Hepatocyte (in vitro differentiated cells): ENCODE data around the gene MN1. TPM values are rescaled to one million over a fixed set of nuclear protein-coding genes. Genes with fewer than 3 reads are reported as not detected.
A peak's percentile ranks its signal among the peaks of the same experiment; 100 is the strongest.

ENCODE experiments used
- DNase-seq: peaks from one replicate; pipeline ENCODE4 v3.0.0-alpha.2; 2016; ENCODE audit warnings: low spot score
- H2AFZ ChIP-seq: fragments of 200-600 bp; sonication (generic); 2 replicates; pipeline ENCODE4 v1.6.0; 2016; ENCODE audit warnings: antibody characterized with exemption, mild to moderate bottlenecking
- H3K27ac ChIP-seq: fragments of 200-600 bp; sonication (generic); 2 replicates; pipeline ENCODE4 v1.5.1; 2016; ENCODE audit warnings: mild to moderate bottlenecking
- H3K27me3 ChIP-seq: fragments of 200-600 bp; sonication (generic); 2 replicates; pipeline ENCODE4 v1.6.1; 2016
- H3K36me3 ChIP-seq: fragments of 200-600 bp; sonication (generic); replicated peaks from 2 replicates; pipeline ENCODE4 v1.5.1; 2016; ENCODE audit warnings: low read depth; ENCODE audit not compliant: insufficient read depth
- H3K4me1 ChIP-seq: fragments of 200-600 bp; sonication (generic); 2 replicates; pipeline ENCODE4 v1.5.1; 2016; ENCODE audit warnings: mild to moderate bottlenecking, moderate library complexity; ENCODE audit not compliant: insufficient read depth
- H3K4me2 ChIP-seq: fragments of 200-600 bp; sonication (generic); 2 replicates; pipeline ENCODE4 v1.6.0; 2016
- H3K4me3 ChIP-seq: fragments of 200-600 bp; sonication (generic); 2 replicates; pipeline ENCODE4 v1.5.1; 2016; ENCODE audit warnings: mild to moderate bottlenecking
- H3K79me2 ChIP-seq: fragments of 200-600 bp; sonication (generic); 2 replicates; pipeline ENCODE4 v1.6.0; 2017; ENCODE audit warnings: mild to moderate bottlenecking
- H3K9me2 ChIP-seq: fragments of 200-600 bp; sonication (generic); replicated peaks from 2 replicates; pipeline ENCODE4 v1.6.0; 2017; ENCODE audit warnings: mild to moderate bottlenecking; ENCODE audit not compliant: insufficient read depth
- H3K9me3 ChIP-seq: fragments of 200-600 bp; sonication (generic); 2 replicates; pipeline ENCODE4 v1.5.1; 2016; ENCODE audit warnings: low read depth, mild to moderate bottlenecking
- H4K20me1 ChIP-seq: fragments of 200-600 bp; sonication (generic); 2 replicates; pipeline ENCODE4 v1.6.0; 2016; ENCODE audit warnings: mild to moderate bottlenecking; ENCODE audit not compliant: insufficient read depth, poor library complexity, severe bottlenecking
- EZH2 ChIP-seq: fragments of 200-600 bp; sonication (generic); IDR thresholded peaks from 2 replicates; pipeline ENCODE4 v1.6.1; 2016; ENCODE audit warnings: antibody characterized with exemption, mild to moderate bottlenecking, borderline replicate concordance
- EZH2phosphoT487 ChIP-seq: fragments of 200-600 bp; sonication (generic); IDR thresholded peaks from one replicate; pipeline ENCODE4 v1.6.1; 2018; ENCODE audit warnings: antibody characterized with exemption, mild to moderate bottlenecking, low read depth, moderate library complexity; ENCODE audit not compliant: unreplicated experiment, severe bottlenecking
- WGBS: methylation state at CpG from one replicate; pipeline ENCODE4 v1.1.6; 2016; ENCODE audit warnings: low lambda C conversion rate; ENCODE audit errors: missing lambda C conversion rate; 5-methylcytosine and 5-hydroxymethylcytosine counted together
- polyA plus RNA-seq: library from polyadenylated mRNA; unstranded; fragments of >200 nt; fragmentation: Nextera tagmentation; extraction: Ambion mirVana; gene quantifications from 2 replicates; pipeline ENCODE4 v1.2.1, GENCODE V29; 2016
- total RNA-seq: library from RNA; depleted of rRNA; stranded (reverse); fragments of >200 nt; gene quantifications from 2 replicates; pipeline ENCODE4 v1.2.3, GENCODE V29; 2014
- TF ChIP-seq, protein P1 (sequence below): fragments of 200-600 bp; sonication (generic); IDR thresholded peaks from 2 replicates; pipeline ENCODE4 v1.5.1; 2016; ENCODE audit warnings: antibody characterized with exemption, mild to moderate bottlenecking; ENCODE audit not compliant: poor library complexity

Gene MN1
- total and polyA plus RNA-seq, 2 experiments from 2014 or later, result 2.3 to 4.4 TPM

DNA sequence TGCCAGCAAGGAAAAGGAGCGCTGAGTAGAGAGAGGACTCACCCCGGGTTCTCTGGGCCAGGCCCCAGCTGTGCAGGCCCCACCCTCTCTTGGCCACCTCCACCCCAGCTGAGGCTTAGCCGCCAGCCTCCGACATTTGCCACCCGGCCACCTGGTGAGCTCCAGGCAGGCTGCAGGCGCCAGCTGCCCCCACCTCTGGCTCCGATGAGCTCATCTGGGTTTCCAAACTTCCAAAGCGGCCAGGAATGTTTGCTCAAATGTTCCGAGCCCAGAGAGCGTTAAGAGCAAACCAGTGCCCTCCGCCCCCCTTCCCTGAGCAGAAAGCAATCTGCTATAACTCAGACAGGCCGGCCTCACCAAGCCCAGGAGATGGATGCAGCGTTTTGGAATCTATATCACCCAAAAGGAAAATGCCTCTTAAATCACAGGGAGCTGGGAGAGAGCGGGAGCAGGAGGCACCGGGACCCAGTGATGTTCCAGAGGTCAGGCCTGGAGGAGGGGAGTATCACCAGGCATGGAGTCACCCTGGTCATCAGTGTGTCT lies 9.1 kb upstream of the MN1 start:
- TF ChIP-seq, protein P1, sequence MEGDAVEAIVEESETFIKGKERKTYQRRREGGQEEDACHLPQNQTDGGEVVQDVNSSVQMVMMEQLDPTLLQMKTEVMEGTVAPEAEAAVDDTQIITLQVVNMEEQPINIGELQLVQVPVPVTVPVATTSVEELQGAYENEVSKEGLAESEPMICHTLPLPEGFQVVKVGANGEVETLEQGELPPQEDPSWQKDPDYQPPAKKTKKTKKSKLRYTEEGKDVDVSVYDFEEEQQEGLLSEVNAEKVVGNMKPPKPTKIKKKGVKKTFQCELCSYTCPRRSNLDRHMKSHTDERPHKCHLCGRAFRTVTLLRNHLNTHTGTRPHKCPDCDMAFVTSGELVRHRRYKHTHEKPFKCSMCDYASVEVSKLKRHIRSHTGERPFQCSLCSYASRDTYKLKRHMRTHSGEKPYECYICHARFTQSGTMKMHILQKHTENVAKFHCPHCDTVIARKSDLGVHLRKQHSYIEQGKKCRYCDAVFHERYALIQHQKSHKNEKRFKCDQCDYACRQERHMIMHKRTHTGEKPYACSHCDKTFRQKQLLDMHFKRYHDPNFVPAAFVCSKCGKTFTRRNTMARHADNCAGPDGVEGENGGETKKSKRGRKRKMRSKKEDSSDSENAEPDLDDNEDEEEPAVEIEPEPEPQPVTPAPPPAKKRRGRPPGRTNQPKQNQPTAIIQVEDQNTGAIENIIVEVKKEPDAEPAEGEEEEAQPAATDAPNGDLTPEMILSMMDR, result no peak
- TF ChIP-seq EZH2, result no peak
- TF ChIP-seq EZH2phosphoT487, result no peak
- peak; percentile 71 for DNase-seq
- Histone ChIP-seq H2AFZ (no peak overlapping the region), H3K4me1 (peaks cover 6% of the 10 kb centered on the region), H3K9me3 (no peaks in the 10 kb centered on the region), H3K36me3 (no peaks in the 10 kb centered on the region), H3K9me2 (no peaks in the 10 kb centered on the region), H4K20me1 (no peaks in the 10 kb centered on the region), H3K4me2 (peak overlapping the region; percentile 40), H3K4me3 (no peak overlapping the region), H3K27ac (no peak overlapping the region), H3K79me2 (no peaks in the 10 kb centered on the region), H3K27me3 (peaks cover 9% of the 10 kb centered on the region)
- 28% methylated on average over 15 of the region's 15 CpGs for WGBS

DNA sequence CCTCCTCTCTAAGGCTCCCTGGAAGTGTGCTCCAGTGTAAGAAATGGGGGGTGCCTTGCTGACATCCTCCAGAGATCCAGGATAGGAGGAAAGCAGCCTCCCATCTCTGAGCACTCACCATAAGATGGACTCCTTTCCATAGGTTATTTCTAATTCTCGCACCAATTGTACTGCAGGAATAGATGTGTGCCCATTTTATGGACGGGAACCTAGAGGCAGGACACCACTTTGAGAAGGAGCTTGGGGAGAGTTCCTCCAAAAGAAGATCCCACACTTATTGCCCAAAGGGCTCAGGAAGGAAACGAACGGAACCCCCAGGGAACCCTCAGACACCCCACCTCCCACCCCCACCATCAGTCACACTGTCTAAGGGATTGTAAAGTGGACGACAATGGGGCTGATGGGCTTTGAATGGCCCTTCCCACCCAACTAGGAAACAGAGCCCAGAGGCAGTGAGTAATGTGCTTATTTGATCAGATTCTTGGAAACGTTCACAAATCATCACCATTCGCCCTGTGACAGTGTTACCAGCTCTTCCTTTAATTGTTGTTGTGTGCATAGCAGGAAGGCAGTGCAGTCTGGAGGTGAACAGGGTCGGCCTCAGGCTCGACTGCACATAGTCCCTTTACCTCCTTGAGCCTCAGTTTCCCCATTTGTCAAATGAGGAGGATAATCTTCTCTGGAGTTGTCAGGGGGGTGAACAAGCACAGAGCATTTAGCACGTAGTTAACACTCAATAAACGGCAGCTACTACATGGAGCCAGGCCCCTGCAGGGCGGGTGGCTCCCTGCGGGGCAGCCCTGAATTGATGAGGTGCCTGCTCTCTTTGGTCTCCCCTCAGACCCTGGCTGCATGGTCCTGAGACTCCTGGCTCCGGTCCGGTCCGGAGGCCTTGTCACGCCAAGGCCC lies 8.4 kb upstream of the MN1 start:
- H3K4me2 ChIP-seq, result peak overlapping the region; percentile 40
- H2AFZ ChIP-seq, result no peak overlapping the region
- H3K4me3 ChIP-seq, result no peak overlapping the region
- TF ChIP-seq, protein P1, result no peak
- TF ChIP-seq EZH2, result no peak
- TF ChIP-seq EZH2phosphoT487, result no peak
- H4K20me1 ChIP-seq, result no peaks in the 10 kb centered on the region
- H3K9me3 ChIP-seq, result no peaks in the 10 kb centered on the region
- peaks cover 6% of the 10 kb centered on the region for H3K4me1 ChIP-seq
- peaks cover 9% of the 10 kb centered on the region for H3K27me3 ChIP-seq
- WGBS, result 47% methylated on average over 16 of the region's 17 CpGs
- no peaks in the 10 kb centered on the region for H3K36me3 ChIP-seq
- no peak for DNase-seq
- H3K79me2 ChIP-seq, result no peaks in the 10 kb centered on the region
- H3K9me2 ChIP-seq, result no peaks in the 10 kb centered on the region
- no peak overlapping the region for H3K27ac ChIP-seq

DNA sequence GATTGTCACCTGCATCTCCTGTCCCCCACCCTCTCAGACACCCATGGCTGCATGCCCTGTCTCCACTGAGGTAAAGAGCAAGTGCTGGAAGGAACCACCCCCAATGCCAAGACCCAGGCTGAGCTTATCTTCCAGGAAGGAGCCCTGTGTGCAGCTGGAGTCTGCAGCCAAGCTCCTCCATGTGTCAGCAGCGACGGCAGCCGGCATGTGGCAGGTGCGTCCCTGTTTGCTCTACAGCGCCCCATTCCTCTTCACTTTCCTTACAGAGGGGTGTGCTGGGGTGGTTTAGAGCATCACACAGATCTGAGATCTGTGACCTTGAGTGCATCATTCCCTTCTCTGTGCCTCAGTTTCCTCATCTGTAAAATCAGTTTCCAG lies 7.7 kb upstream of the MN1 start:
- Histone ChIP-seq H3K36me3 (no peaks in the 10 kb centered on the region), H3K4me2 (no peak overlapping the region), H4K20me1 (no peaks in the 10 kb centered on the region), H3K4me3 (no peak overlapping the region), H3K79me2 (no peaks in the 10 kb centered on the region), H3K27me3 (peaks cover 14% of the 10 kb centered on the region), H3K9me2 (no peaks in the 10 kb centered on the region), H3K9me3 (no peaks in the 10 kb centered on the region), H3K4me1 (peaks cover 10% of the 10 kb centered on the region), H3K27ac (no peak overlapping the region), H2AFZ (no peak overlapping the region)
- no peak for TF ChIP-seq EZH2
- TF ChIP-seq EZH2phosphoT487, result no peak
- TF ChIP-seq, protein P1, result no peak
- no peak for DNase-seq
- 56% methylated on average over 5 of the region's 5 CpGs for WGBS
